Adrenal gland (tissue), 12 donors: ENCODE measurements around the gene ALDH3A2. TPM values are rescaled to one million over a fixed set of nuclear protein-coding genes. Genes with fewer than 3 reads are reported as not detected.

ENCODE experiments used
- DNase-seq, 7 donors: peaks; one replicate each; pipeline ENCODE4 v3.0.0-alpha.2; 2019 to 2020
- H3K27ac ChIP-seq, 5 donors: fragments of 200-600 bp; sonication (generic) in 4 of 5; 1 replicate in 3 of 5; 2 replicates in 2 of 5; pipeline versions ENCODE4 v1.5.1 to v1.8.0; 2016 to 2020; ENCODE audit warnings: mild to moderate bottlenecking in 1 of 5
- H3K27me3 ChIP-seq: fragments of 200-600 bp; 2 replicates; pipeline ENCODE4 v1.8.0; 2021
- H3K36me3 ChIP-seq, 2 donors: fragments of 200-600 bp; replicated peaks in 1 of 2; 1 replicate in 1 of 2; 2 replicates in 1 of 2; pipeline versions ENCODE4 v1.5.1 to v1.8.0; 2018 to 2022
- H3K4me1 ChIP-seq, 2 donors: fragments of 200-600 bp; replicated peaks in 1 of 2; 1 replicate in 1 of 2; 2 replicates in 1 of 2; pipeline versions ENCODE4 v1.5.1 to v1.8.0; 2018 to 2021
- H3K4me3 ChIP-seq, 4 donors: fragments of 200-600 bp; sonication (generic) in 3 of 4; one replicate each; pipeline ENCODE4 v1.5.1; 2016 to 2018
- H3K9me3 ChIP-seq, 3 donors: fragments of 200-600 bp; sonication (generic) in 1 of 3; replicated peaks in 1 of 3; 1 replicate in 2 of 3; 2 replicates in 1 of 3; pipeline versions ENCODE4 v1.5.1 to v1.8.0; 2016 to 2021
- POLR2A ChIP-seq, 2 donors: fragments of 450-650 bp; IDR thresholded peaks; one replicate each; pipeline ENCODE4 v1.6.1; 2017; ENCODE audit warnings: antibody characterized with exemption in 2 of 2, mild to moderate bottlenecking in 2 of 2, moderate library complexity in 1 of 2
- WGBS, 4 donors: extraction: QIAGEN DNeasy Blood & Tissue Kit in 2 of 4; methylation state at CpG; one replicate each; pipeline versions ENCODE4 v1.1.5 to v1.1.7; 2013 to 2017; 5-methylcytosine and 5-hydroxymethylcytosine counted together
- intact Hi-C, 2 donors: fragments of 100-400 bp; cut with DNase I; formaldehyde crosslinking; loops; one replicate each; pipeline versions ENCODE4 v1.14.1 to v1.15.0; 2022 to 2023
- polyA plus RNA-seq, 3 donors: library from polyadenylated mRNA; stranded (reverse); fragments of 200-250 nt in 2 of 3; fragments of 350-450 nt in 1 of 3; fragmentation: Illumina TruSeq in 1 of 3; extraction: RNeasy Lipid Tissue Mini Kit (QIAGEN cat#74804) in 1 of 3; gene quantifications; one replicate each; pipeline ENCODE4 v1.2.3, GENCODE V29; 2013 to 2014
- total RNA-seq, 9 donors: library from RNA; depleted of rRNA in 4 of 9; stranded (reverse); fragments of >200 nt in 4 of 9; fragments of 120-200 nt in 1 of 9; fragmentation: NEBNext Ultra II Directional in 1 of 9; extraction: Animal tissue kit (Norgen Biotek cat#: 25700) in 1 of 9; gene quantifications; one replicate each; pipeline versions ENCODE4 v1.1.0 to v1.2.4, GENCODE V29; 2013 to 2023
- TF ChIP-seq, protein P1 (sequence below), 6 experiments: fragments of 450-650 bp in 4 of 6; fragments of 200-600 bp in 2 of 6; sonication (generic) in 1 of 6; IDR thresholded peaks; 1 replicate in 5 of 6; 2 replicates in 1 of 6; pipeline versions ENCODE4 v1.5.1 to v1.8.0; 2016 to 2021; ENCODE audit warnings: antibody characterized with exemption in 6 of 6, mild to moderate bottlenecking in 2 of 6, moderate library complexity in 1 of 6
- donor health status: healthy with polysubstance abuse.
- donor health status: Bipolar disorder and iron deficiency.
- donor health status: DM: yes; HTN: yes; CAD: no.
- donor health status: DM: no; HTN: no; CAD: no.
- donor health status: DM: no; HTN: no; CAD: no.
- donor health status: DM: yes; HTN: yes; CAD: no.

ALDH3A2 gene
- total and polyA plus RNA-seq, 12 donors = 99.1 to 1,009 (median 444) TPM

DNA sequence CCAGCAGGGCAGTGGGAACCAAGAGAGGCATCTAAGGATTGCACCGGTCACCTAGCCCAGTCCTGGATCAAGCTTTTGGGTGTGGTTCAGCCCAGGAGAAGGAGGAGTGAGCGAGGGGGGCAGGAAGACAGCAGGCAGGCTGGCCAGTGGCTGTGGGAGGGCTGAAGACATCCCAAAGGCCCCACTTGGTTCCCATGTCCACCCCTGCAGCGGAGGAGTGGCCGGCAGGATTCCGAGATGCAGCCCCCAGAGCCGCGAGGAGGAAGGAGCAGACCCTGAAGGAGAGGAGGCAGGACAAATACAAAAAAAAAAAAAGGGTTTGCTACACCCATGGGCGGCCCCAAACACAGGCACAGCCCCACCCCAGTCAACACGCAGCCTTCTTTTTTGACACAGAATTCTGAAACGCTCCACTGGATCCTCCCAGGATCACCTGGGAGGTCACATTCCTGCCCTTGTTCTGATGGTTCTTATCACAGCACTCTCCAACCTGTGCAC, 68.9 kb downstream of the ALDH3A2 start:
- peak in 1 of 7 donors; percentile 6 for DNase-seq
- TF ChIP-seq POLR2A (IDR thresholded peaks at IDR 0.05) = no peak
- TF ChIP-seq, protein P1, sequence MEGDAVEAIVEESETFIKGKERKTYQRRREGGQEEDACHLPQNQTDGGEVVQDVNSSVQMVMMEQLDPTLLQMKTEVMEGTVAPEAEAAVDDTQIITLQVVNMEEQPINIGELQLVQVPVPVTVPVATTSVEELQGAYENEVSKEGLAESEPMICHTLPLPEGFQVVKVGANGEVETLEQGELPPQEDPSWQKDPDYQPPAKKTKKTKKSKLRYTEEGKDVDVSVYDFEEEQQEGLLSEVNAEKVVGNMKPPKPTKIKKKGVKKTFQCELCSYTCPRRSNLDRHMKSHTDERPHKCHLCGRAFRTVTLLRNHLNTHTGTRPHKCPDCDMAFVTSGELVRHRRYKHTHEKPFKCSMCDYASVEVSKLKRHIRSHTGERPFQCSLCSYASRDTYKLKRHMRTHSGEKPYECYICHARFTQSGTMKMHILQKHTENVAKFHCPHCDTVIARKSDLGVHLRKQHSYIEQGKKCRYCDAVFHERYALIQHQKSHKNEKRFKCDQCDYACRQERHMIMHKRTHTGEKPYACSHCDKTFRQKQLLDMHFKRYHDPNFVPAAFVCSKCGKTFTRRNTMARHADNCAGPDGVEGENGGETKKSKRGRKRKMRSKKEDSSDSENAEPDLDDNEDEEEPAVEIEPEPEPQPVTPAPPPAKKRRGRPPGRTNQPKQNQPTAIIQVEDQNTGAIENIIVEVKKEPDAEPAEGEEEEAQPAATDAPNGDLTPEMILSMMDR (IDR thresholded peaks at IDR 0.05) = no peak
- Histone ChIP-seq H3K4me1 (peaks cover 0 to 6% of the 10 kb centered on the region in 2 donors), H3K4me3 (no peak overlapping the region), H3K9me3 (no peaks in the 10 kb centered on the region), H3K27me3 (no peaks in the 10 kb centered on the region), H3K27ac (no peak overlapping the region), H3K36me3 (no peaks in the 10 kb centered on the region)
- 92 to 96% (median 93%) methylated on average over 10 of the region's 10 CpGs for WGBS, 4 donors
- intact Hi-C loops = no loop called here

DNA sequence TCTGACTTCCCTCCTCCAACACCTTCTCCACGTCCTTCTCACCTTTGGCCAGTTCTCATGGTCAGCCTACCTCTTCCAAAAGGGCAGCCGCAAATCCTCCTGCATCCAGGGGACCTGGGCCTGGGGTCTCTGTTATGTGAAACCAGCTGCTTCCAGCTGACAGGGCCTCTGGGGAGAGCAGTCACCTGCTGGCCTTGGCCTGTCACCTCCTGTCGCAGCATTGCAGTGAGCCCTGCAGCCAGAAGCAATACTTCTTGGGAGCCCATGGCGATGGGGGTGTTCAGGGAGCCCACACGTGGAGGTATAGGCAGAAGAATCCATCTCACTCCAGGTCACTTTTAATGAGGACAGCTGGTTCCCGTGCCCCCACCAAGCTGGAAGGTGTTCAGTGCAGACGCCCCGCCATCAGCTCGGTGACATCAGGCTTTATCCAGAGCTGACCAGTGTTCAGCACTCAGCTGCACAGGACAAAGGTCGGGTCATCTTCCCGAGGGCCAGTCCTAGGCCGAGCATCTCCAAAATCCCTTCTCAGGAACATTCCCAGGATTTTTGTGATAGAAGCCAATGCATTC, 69.6 kb downstream of the ALDH3A2 start:
- no peak for DNase-seq
- intact Hi-C loops = no loop called here
- WGBS, 4 donors = 80 to 87% (median 82%) methylated on average over 9 to 12 of the region's 12 CpGs

DNA sequence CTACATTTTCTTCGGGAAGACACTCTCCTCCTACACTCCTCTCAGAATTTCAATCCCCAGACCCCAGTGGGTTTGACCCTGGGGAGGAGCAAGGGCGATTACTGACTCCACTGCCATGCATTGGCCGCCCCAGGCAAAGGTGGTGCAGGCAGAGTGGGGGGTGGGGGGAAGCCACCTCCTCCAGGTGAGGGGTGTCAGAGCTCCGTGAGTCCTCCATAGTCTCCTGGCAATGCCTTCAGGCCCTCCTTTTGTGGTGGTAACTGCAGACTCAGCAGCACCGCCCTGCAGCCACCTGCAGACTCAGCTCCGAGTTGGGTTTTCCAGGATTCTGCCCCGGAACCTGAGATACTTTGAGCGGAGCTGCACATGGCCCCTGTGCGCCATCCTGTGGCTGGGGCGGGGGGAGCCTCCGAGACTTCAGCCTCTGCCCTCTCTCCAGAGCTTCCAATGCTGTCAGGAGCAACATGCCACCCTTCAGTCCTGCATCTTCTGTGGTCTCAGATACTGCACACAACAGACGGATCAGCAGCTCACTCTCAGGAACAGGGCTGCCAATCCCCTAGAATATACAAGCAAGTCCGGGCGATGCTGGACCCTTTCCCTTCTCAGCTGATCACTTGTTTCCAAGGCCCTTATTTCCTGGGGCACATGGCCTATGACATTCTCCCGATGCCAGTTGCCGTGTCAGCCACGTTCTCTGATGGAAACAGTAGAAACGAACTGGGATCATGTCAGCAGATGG, 70.2 kb downstream of the ALDH3A2 start:
- H3K27me3 ChIP-seq = no peaks in the 10 kb centered on the region
- no peak overlapping the region for H3K4me3 ChIP-seq
- DNase-seq = peak in 1 of 7 donors; percentile 38
- no peak overlapping the region for H3K27ac ChIP-seq
- no peaks in the 10 kb centered on the region for H3K36me3 ChIP-seq
- 74 to 86% (median 77%) methylated on average over 12 to 18 of the region's 18 CpGs for WGBS, 4 donors
- no peak for TF ChIP-seq POLR2A (IDR thresholded peaks at IDR 0.05)
- TF ChIP-seq, protein P1 (IDR thresholded peaks at IDR 0.05) = peak in 2 of 6 experiments; percentile 14 to 32
- H3K4me1 ChIP-seq = peaks cover 0 to 6% of the 10 kb centered on the region in 2 donors
- intact Hi-C loops = no loop called here
- no peaks in the 10 kb centered on the region for H3K9me3 ChIP-seq

More for the DNA sequence above, 69.6 kb downstream of the ALDH3A2 start:
- H3K9me3 ChIP-seq = no peaks in the 10 kb centered on the region
- H3K4me1 ChIP-seq = peaks cover 0 to 6% of the 10 kb centered on the region in 2 donors
- no peak overlapping the region for H3K4me3 ChIP-seq
- no peak for TF ChIP-seq POLR2A (IDR thresholded peaks at IDR 0.05)
- TF ChIP-seq, protein P1 (IDR thresholded peaks at IDR 0.05) = no peak
- no peaks in the 10 kb centered on the region for H3K36me3 ChIP-seq
- H3K27me3 ChIP-seq = no peaks in the 10 kb centered on the region
- no peak overlapping the region for H3K27ac ChIP-seq

- peak in 2 of 7 donors; percentile 53 to 58 for DNase-seq
- no peak overlapping the region for H3K27ac ChIP-seq
- peaks cover 0 to 6% of the 10 kb centered on the region in 2 donors for H3K4me1 ChIP-seq
- TF ChIP-seq, protein P1 (IDR thresholded peaks at IDR 0.05) = no peak
- intact Hi-C loops = no loop called here
- H3K27me3 ChIP-seq = no peaks in the 10 kb centered on the region
- no peaks in the 10 kb centered on the region for H3K9me3 ChIP-seq
- H3K36me3 ChIP-seq = no peaks in the 10 kb centered on the region
- no peak overlapping the region for H3K4me3 ChIP-seq
- WGBS, 4 donors = 88 to 95% (median 92%) methylated on average over 16 to 23 of the region's 23 CpGs
Measured at GRCh38 chr17:19719355-19720209, 71.0 kb downstream of the ALDH3A2 start.
